Measurements from ENCODE around the gene NME1. TPM values are rescaled to one million over a fixed set of nuclear protein-coding genes. Genes with fewer than 3 reads are reported as not detected.

The NME1 gene
- total and polyA plus RNA-seq, 9 of the 15 experiments (the other 6 are each of a cell fraction or from before 2014, with no cell fraction given), result 449 to 1,588 (median 604) TPM

DNA sequence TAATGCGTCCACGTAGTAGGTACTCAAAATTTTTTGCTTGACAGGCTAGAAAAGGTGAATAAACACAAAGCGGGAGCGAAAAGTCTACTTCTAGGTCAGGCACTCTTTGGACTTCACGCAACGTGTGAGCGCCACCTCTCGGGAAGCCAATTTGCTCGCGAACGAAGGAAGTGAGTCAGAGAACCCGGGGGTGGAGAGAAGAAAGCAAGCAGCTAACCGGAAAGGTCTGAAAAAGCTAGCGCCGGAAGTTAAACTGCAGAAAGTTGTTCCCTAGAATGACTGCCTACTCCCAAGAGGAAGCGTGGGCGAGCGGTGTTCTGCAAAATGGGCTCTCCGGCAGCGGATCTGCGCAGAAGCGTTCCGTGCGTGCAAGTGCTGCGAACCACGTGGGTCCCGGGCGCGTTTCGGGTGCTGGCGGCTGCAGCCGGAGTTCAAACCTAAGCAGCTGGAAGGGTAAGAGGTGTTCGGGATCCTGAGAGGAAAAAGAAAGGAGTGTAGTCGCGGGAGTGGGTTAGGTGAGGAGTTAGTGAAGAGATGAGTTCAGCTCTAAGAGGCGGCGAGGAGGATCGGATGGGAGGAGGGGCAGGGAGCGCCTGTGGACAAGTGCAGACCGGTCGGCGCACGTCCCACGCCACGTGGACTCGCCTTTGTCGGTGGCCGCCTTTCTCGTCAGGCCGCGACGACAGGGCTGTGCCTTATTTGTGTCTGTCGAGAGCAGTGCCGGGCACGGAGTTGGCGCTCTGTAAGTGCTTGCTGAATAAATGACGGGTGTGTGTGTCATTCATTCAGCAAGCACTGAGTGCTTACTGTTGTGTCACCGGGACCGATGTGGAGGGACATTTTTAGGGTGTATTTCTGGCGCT, at the start of gene NME1 (continued):
- TF ChIP-seq FOXJ2 (tag; IDR thresholded peaks at IDR 0.05) (peak; percentile 60; the same call in 1 of the 2 replicates), RFX5 (IDR thresholded peaks at IDR 0.05; ENCODE audit: low read depth, low read length) (peak; percentile 68; the same call in 1 of the 2 replicates), TEAD4 (IDR thresholded peaks at IDR 0.05; ENCODE audit: low read length) (peak; percentile 55; the same call in 1 of the 2 replicates), TEAD4 (CRISPR knock-in tag; IDR thresholded peaks at IDR 0.05; ENCODE audit: borderline replicate concordance) (peak; percentile 89), MTA2 (IDR thresholded peaks at IDR 0.05; ENCODE audit: low read depth) (no peak), ZNF766 (CRISPR knock-in tag; conservative IDR thresholded peaks at IDR 0.05) (peak; percentile 84; the same call in 1 of the 2 replicates), PTBP1 (IDR thresholded peaks at IDR 0.05; ENCODE audit: low read depth, low read length) (no peak), FOXM1 (IDR thresholded peaks at IDR 0.05; ENCODE audit: low read depth) (peak; percentile 43; the same call in 1 of the 2 replicates), FOXM1 (CRISPR knock-in tag; IDR thresholded peaks at IDR 0.05; ENCODE audit: low read depth) (peak; percentile 94; the same call in 1 of the 2 replicates), NONO (IDR thresholded peaks at IDR 0.05; ENCODE audit: low read depth in 2 of 2, low read length in 1 of 2) (peak in 1 of 2 experiments; percentile 57; a peak in 1 of 4 replicates), POLR2AphosphoS5 (IDR thresholded peaks at IDR 0.05; ENCODE audit: control insufficient read depth, insufficient read depth, low read depth, low read length) (peak; percentile 87), ZNF133 (CRISPR knock-in tag; IDR thresholded peaks at IDR 0.05) (no peak), CSDE1 (IDR thresholded peaks at IDR 0.05) (no peak), ZNF445 (CRISPR knock-in tag; IDR thresholded peaks at IDR 0.05; ENCODE audit: low read depth) (no peak; the same call in 1 of the 2 replicates), TRIM24 (IDR thresholded peaks at IDR 0.05) (peak; percentile 70 to 100; a peak in 3 of 4 replicates), SFPQ (IDR thresholded peaks at IDR 0.05; ENCODE audit: low read depth, low read length) (no peak), FOXJ3 (CRISPR knock-in tag; IDR thresholded peaks at IDR 0.05) (no peak), ZNF395 (CRISPR knock-in tag; IDR thresholded peaks at IDR 0.05) (peak; percentile 94), ZNF512 (tag; IDR thresholded peaks at IDR 0.05) (no peak)
- TF ChIP-seq, protein P1, sequence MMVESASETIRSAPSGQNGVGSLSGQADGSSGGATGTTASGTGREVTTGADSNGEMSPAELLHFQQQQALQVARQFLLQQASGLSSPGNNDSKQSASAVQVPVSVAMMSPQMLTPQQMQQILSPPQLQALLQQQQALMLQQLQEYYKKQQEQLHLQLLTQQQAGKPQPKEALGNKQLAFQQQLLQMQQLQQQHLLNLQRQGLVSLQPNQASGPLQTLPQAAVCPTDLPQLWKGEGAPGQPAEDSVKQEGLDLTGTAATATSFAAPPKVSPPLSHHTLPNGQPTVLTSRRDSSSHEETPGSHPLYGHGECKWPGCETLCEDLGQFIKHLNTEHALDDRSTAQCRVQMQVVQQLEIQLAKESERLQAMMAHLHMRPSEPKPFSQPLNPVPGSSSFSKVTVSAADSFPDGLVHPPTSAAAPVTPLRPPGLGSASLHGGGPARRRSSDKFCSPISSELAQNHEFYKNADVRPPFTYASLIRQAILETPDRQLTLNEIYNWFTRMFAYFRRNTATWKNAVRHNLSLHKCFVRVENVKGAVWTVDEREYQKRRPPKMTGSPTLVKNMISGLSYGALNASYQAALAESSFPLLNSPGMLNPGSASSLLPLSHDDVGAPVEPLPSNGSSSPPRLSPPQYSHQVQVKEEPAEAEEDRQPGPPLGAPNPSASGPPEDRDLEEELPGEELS (CRISPR knock-in tag; IDR thresholded peaks at IDR 0.05; ENCODE audit: borderline replicate concordance), result peak; percentile 95

All from K562 (cell line).